HCT116 (cell line): ENCODE results near the gene PDLIM5. TPM values are rescaled to one million over a fixed set of nuclear protein-coding genes. Genes with fewer than 3 reads are reported as not detected.

ENCODE experiments used
- ATAC-seq: fragments of 200-7000 bp; cut with Tn5 transposase; 2 replicates; pipeline ENCODE4 v1.9.1; 2020; ENCODE audit warnings: mild to moderate bottlenecking, moderate library complexity
- BruUV-seq: library from RNA; stranded (reverse); fragments of 400-500 nt; replicated peaks from 2 replicates; lab custom pipeline; 2021; lab: Mats Ljungman, UMichigan
- CTCF ChIA-PET: fragments of 300-600 bp; sonication (Branson Sonifier 250); formaldehyde crosslinking; loops from one replicate; lab custom pipeline; 2021; ENCODE audit warnings: antibody characterized with exemption; lab: Charles Lee
- POLR2A ChIA-PET: fragments of 300-600, 350-600 bp; sonication (Branson Sonifier 250); formaldehyde crosslinking; loops from one replicate; lab custom pipeline; 2021; ENCODE audit warnings: antibody characterized with exemption; lab: Charles Lee
- RAD21 ChIA-PET, 2 experiments: fragments of 300-600 bp; sonication (Branson Sonifier 250); formaldehyde crosslinking; loops; one replicate each; lab custom pipeline; 2023; ENCODE audit warnings: low total read pairs in 2 of 2; ENCODE audit not compliant: uncharacterized antibody in 2 of 2, unreplicated experiment in 2 of 2, low non-redundant PET in 1 of 2; lab: Charles Lee
- DNase-seq: peaks from one replicate; pipeline ENCODE4 v3.0.0-alpha.2; 2010; ENCODE audit warnings: low read depth, low spot score
- H2AFZ ChIP-seq: fragments of 200-600 bp; shearing (Covaris generic), sonication (generic); 2 replicates; pipeline ENCODE4 v1.6.1; 2017; ENCODE audit warnings: low read depth, mixed run types, mixed read lengths, antibody characterized with exemption, low read length; ENCODE audit not compliant: poor library complexity, severe bottlenecking
- H3K27ac ChIP-seq: 2 replicates; pipeline ENCODE4 v1.5.1; 2012; ENCODE audit warnings: low read depth, low read length
- H3K27me3 ChIP-seq: fragments of 200-600 bp; sonication (generic); 2 replicates; pipeline ENCODE4 v1.6.1; 2016; ENCODE audit warnings: mixed run types, low read length, mixed read lengths; ENCODE audit not compliant: insufficient read depth
- H3K36me3 ChIP-seq, 2 experiments: fragments of 200-500 bp in 1 of 2; fragments of 200-600 bp in 1 of 2; sonication (Bioruptor generic) in 1 of 2; sonication (generic) in 1 of 2; 2 replicates each; pipeline versions ENCODE4 v1.5.1 to v1.6.1; 2014 to 2016; ENCODE audit warnings: low read length in 2 of 2, inconsistent platforms in 1 of 2, mixed read lengths in 1 of 2, mixed run types in 1 of 2; ENCODE audit not compliant: insufficient read depth in 2 of 2, control insufficient read depth in 1 of 2
- H3K4me1 ChIP-seq, 2 experiments: fragments of 200-600 bp in 1 of 2; sonication (generic) in 1 of 2; 2 replicates each; pipeline versions ENCODE4 v1.5.1 to v1.6.1; 2012 to 2017; ENCODE audit warnings: low read length in 2 of 2, inconsistent platforms in 1 of 2, mild to moderate bottlenecking in 1 of 2, mixed read lengths in 1 of 2, mixed run types in 1 of 2, moderate library complexity in 1 of 2; ENCODE audit not compliant: insufficient read depth in 2 of 2, control insufficient read depth in 1 of 2
- H3K4me2 ChIP-seq: fragments of 200-600 bp; sonication (generic); 2 replicates; pipeline ENCODE4 v1.6.1; 2017; ENCODE audit warnings: mixed run types, low read length, mixed read lengths
- H3K4me3 ChIP-seq, 2 experiments: fragments of 200-600 bp in 1 of 2; sonication (generic) in 1 of 2; replicated peaks in 1 of 2; 2 replicates each; pipeline ENCODE4 v1.5.1; 2011 to 2016; ENCODE audit warnings: low read length in 2 of 2, control low read depth in 1 of 2, low read depth in 1 of 2, mild to moderate bottlenecking in 1 of 2, mixed read lengths in 1 of 2, mixed run types in 1 of 2
- H3K79me2 ChIP-seq: fragments of 200-600 bp; sonication (generic); 2 replicates; pipeline ENCODE4 v1.6.1; 2017; ENCODE audit warnings: mild to moderate bottlenecking, mixed run types, low read length, moderate library complexity, mixed read lengths; ENCODE audit not compliant: insufficient read depth
- H3K9ac ChIP-seq: fragments of 200-600 bp; sonication (generic); 2 replicates; pipeline ENCODE4 v1.6.1; 2016; ENCODE audit warnings: low read length, mixed read lengths
- H3K9me2 ChIP-seq: fragments of 200-600 bp; sonication (generic), shearing (Covaris generic); 2 replicates; pipeline ENCODE4 v1.6.1; 2017; ENCODE audit warnings: mixed run types, mild to moderate bottlenecking, moderate library complexity; ENCODE audit not compliant: insufficient read depth
- H3K9me3 ChIP-seq, 2 experiments: fragments of 200-500 bp in 1 of 2; fragments of 200-600 bp in 1 of 2; sonication (Bioruptor generic) in 1 of 2; sonication (generic) in 1 of 2; 2 replicates each; pipeline ENCODE4 v1.6.1; 2014 to 2017; ENCODE audit warnings: low read length in 2 of 2, mixed read lengths in 2 of 2, inconsistent platforms in 1 of 2, low read depth in 1 of 2, mild to moderate bottlenecking in 1 of 2, mixed run types in 1 of 2, moderate library complexity in 1 of 2; ENCODE audit not compliant: control insufficient read depth in 1 of 2, insufficient read depth in 1 of 2
- H4K20me1 ChIP-seq: fragments of 200-600 bp; sonication (generic), shearing (Covaris generic); 2 replicates; pipeline ENCODE4 v1.6.1; 2017; ENCODE audit warnings: mixed run types, mild to moderate bottlenecking, moderate library complexity; ENCODE audit not compliant: insufficient read depth
- CBX3 ChIP-seq: IDR thresholded peaks from 2 replicates; pipeline ENCODE4 v1.6.1; 2012; ENCODE audit warnings: low read depth
- CEBPB ChIP-seq: IDR thresholded peaks from 2 replicates; pipeline ENCODE4 v1.6.1; 2012; ENCODE audit warnings: low read depth
- CTCF ChIP-seq, 3 experiments: fragments of 200-600 bp in 1 of 3; sonication (generic) in 1 of 3; IDR thresholded peaks in 2 of 3; conservative IDR thresholded peaks in 1 of 3; 2 replicates each; pipeline ENCODE4 v1.5.1; 2012 to 2017; ENCODE audit warnings: low read depth in 2 of 3, low read length in 2 of 3, antibody characterized with exemption in 1 of 3, borderline replicate concordance in 1 of 3, control low read depth in 1 of 3, mild to moderate bottlenecking in 1 of 3, mixed read lengths in 1 of 3, mixed run types in 1 of 3, moderate library complexity in 1 of 3; ENCODE audit not compliant: insufficient read depth in 1 of 3
- EGR1 ChIP-seq: IDR thresholded peaks from 2 replicates; pipeline ENCODE4 v1.6.1; 2012; ENCODE audit warnings: low read depth
- EZH2phosphoT487 ChIP-seq: fragments of 200-600 bp; IDR thresholded peaks from 2 replicates; pipeline ENCODE4 v1.6.1; 2018; ENCODE audit warnings: antibody characterized with exemption, borderline replicate concordance
- FOSL1 ChIP-seq: IDR thresholded peaks from 2 replicates; pipeline ENCODE4 v1.6.1; 2012; ENCODE audit warnings: low read depth
- JUND ChIP-seq: IDR thresholded peaks from 2 replicates; pipeline ENCODE4 v1.6.1; 2012
- MAX ChIP-seq: IDR thresholded peaks from 2 replicates; pipeline ENCODE4 v1.6.1; 2012
- SIN3A ChIP-seq: IDR thresholded peaks from 2 replicates; pipeline ENCODE4 v1.6.1; 2012; ENCODE audit warnings: low read depth
- SRF ChIP-seq: IDR thresholded peaks from 2 replicates; pipeline ENCODE4 v1.6.1; 2012; ENCODE audit warnings: low read depth
- TCF7L2 ChIP-seq: IDR thresholded peaks from 2 replicates; pipeline ENCODE4 v1.7.0; 2011; ENCODE audit warnings: borderline replicate concordance, inconsistent platforms; ENCODE audit not compliant: insufficient read depth, insufficient read length; ENCODE audit errors: extremely low read depth
- YY1 ChIP-seq: IDR thresholded peaks from 2 replicates; pipeline ENCODE4 v1.6.1; 2011; ENCODE audit warnings: low read length, low read depth, moderate library complexity, mild to moderate bottlenecking; ENCODE audit not compliant: insufficient replicate concordance; ENCODE audit errors: extremely low read depth
- ZBTB33 ChIP-seq: IDR thresholded peaks from 2 replicates; pipeline ENCODE4 v1.6.1; 2011; ENCODE audit warnings: mild to moderate bottlenecking, low read length, moderate library complexity; ENCODE audit not compliant: insufficient replicate concordance; ENCODE audit errors: extremely low read depth
- ZFX ChIP-seq: fragments of 450-650 bp; IDR thresholded peaks from 2 replicates; pipeline ENCODE4 v1.6.1; 2017
- ZNF274 ChIP-seq: fragments of 200-500 bp; sonication (Bioruptor generic); IDR thresholded peaks from 2 replicates; pipeline ENCODE4 v1.6.1; 2014; ENCODE audit warnings: mild to moderate bottlenecking, low read depth, low read length, inconsistent platforms
- intact Hi-C: fragments of 100-400 bp; cut with micrococcal nuclease; formaldehyde crosslinking; loops from 2 replicates; pipeline ENCODE4 v1.10.0; 2022
- total RNA-seq: library from RNA; stranded (reverse); gene quantifications from one replicate; pipeline ENCODE4 v1.2.1, GENCODE V29; 2021; ENCODE audit not compliant: unreplicated experiment

PDLIM5 gene
- total RNA-seq, 1 experiment from 2014 or later, result 130 TPM

GRCh38 chr4:94517492-94517891, 65.8 kb downstream of the PDLIM5 start:
- POLR2A ChIA-PET, result no interaction called here
- H3K4me1 ChIP-seq, result peaks cover 29 to 35% of the 10 kb centered on the region in 2 experiments
- H3K9ac ChIP-seq, result no peak overlapping the region
- H3K36me3 ChIP-seq, result no peaks in the 10 kb centered on the region
- intact Hi-C loops, result no loop called here
- DNase-seq (no peak), ATAC-seq (no peak)
- BruUV-seq, result no TSS peak
- no peaks in the 10 kb centered on the region for H4K20me1 ChIP-seq
- peaks cover 62% of the 10 kb centered on the region for H3K79me2 ChIP-seq
- H3K9me3 ChIP-seq, result no peaks in the 10 kb centered on the region
- H3K4me3 ChIP-seq, result no peak overlapping the region
- H3K9me2 ChIP-seq, result 0 out of 2 replicates have a peak, but pooled peaks cover 3% of the 10 kb centered on the region
- CTCF ChIA-PET, result no interaction called here
- no peak for TF ChIP-seq CBX3
- TF ChIP-seq YY1, result no peak
- no peak for TF ChIP-seq FOSL1
- no peak for TF ChIP-seq SRF
- no peak for TF ChIP-seq EGR1
- TF ChIP-seq CTCF (IDR thresholded peaks at IDR 0.05 in 2 of 3, conservative IDR thresholded peaks at IDR 0.05 in 1 of 3; ENCODE audit: borderline replicate concordance in 1 of 3, insufficient read depth in 1 of 3, low read depth in 2 of 3, low read length in 2 of 3), result no peak
- no peak for TF ChIP-seq TCF7L2
- TF ChIP-seq ZNF274, result no peak
- no peak for TF ChIP-seq CEBPB
- no peak for TF ChIP-seq ZBTB33
- no peak for TF ChIP-seq JUND
- no peak for TF ChIP-seq MAX
- TF ChIP-seq SIN3A, result no peak
- no peak for TF ChIP-seq ZFX
- TF ChIP-seq EZH2phosphoT487, result no peak
- H3K27me3 ChIP-seq, result no peaks in the 10 kb centered on the region
- H3K27ac ChIP-seq, result no peak overlapping the region
- H3K4me2 ChIP-seq, result peak overlapping the region; percentile 35; the same call in 1 of the 2 replicates
- H2AFZ ChIP-seq, result no peak overlapping the region
- RAD21 ChIA-PET, result no interaction called here
